H9 (cell line): ENCODE data around the gene TET2. TPM values are rescaled to one million over a fixed set of nuclear protein-coding genes. Genes with fewer than 3 reads are reported as not detected.

Experiments
- DNase-seq: peaks from one replicate; pipeline ENCODE4 v3.0.0-alpha.2; 2017
- H2AFZ ChIP-seq: one replicate; pipeline ENCODE4 v1.6.1; 2013; ENCODE audit warnings: mild to moderate bottlenecking, low read length, control low read depth, moderate library complexity
- H2AK5ac ChIP-seq: 2 replicates; pipeline ENCODE4 v1.6.1; 2013; ENCODE audit warnings: low read length, control low read depth, mixed read lengths; ENCODE audit not compliant: insufficient read length
- H2BK120ac ChIP-seq: one replicate; pipeline ENCODE4 v1.6.1; 2013; ENCODE audit warnings: low read depth, mild to moderate bottlenecking, low read length, control low read depth, inconsistent platforms; ENCODE audit not compliant: poor library complexity, severe bottlenecking
- H2BK12ac ChIP-seq: 2 replicates; pipeline ENCODE4 v1.6.1; 2013; ENCODE audit warnings: low read length, control low read depth, mixed read lengths, low read depth; ENCODE audit not compliant: insufficient read length
- H2BK15ac ChIP-seq: 2 replicates; pipeline ENCODE4 v1.6.1; 2013; ENCODE audit warnings: low read depth, low read length, control low read depth
- H2BK20ac ChIP-seq: one replicate; pipeline ENCODE4 v1.6.1; 2013; ENCODE audit warnings: low read depth, mild to moderate bottlenecking, low read length, control low read depth, inconsistent platforms; ENCODE audit not compliant: poor library complexity, severe bottlenecking
- H2BK5ac ChIP-seq: 2 replicates; pipeline ENCODE4 v1.6.1; 2013; ENCODE audit warnings: low read length, control low read depth, mixed read lengths; ENCODE audit not compliant: insufficient read length
- H3K14ac ChIP-seq: 2 replicates; pipeline ENCODE4 v1.6.1; 2013; ENCODE audit warnings: low read length, control low read depth; ENCODE audit not compliant: insufficient read depth
- H3K18ac ChIP-seq: 2 replicates; pipeline ENCODE4 v1.6.1; 2013; ENCODE audit warnings: low read depth, mild to moderate bottlenecking, mixed read lengths, low read length, control low read depth; ENCODE audit not compliant: insufficient read length
- H3K23ac ChIP-seq: 2 replicates; pipeline ENCODE4 v1.6.1; 2013; ENCODE audit warnings: low read length, control low read depth, mixed read lengths, low read depth; ENCODE audit not compliant: insufficient read length
- H3K23me2 ChIP-seq: 2 replicates; pipeline ENCODE4 v1.6.1; 2013; ENCODE audit warnings: low read depth, mild to moderate bottlenecking, mixed read lengths, low read length, control low read depth; ENCODE audit not compliant: insufficient read length, poor library complexity, severe bottlenecking
- H3K27ac ChIP-seq: 2 replicates; pipeline ENCODE4 v1.5.1; 2013; ENCODE audit warnings: low read length, control low read depth, mixed read lengths, low read depth; ENCODE audit not compliant: insufficient read length
- H3K27me3 ChIP-seq: 2 replicates; pipeline ENCODE4 v1.6.1; 2013; ENCODE audit warnings: low read length, control low read depth, inconsistent platforms; ENCODE audit not compliant: insufficient read depth
- H3K4ac ChIP-seq: 2 replicates; pipeline ENCODE4 v1.6.1; 2013; ENCODE audit warnings: low read depth, mild to moderate bottlenecking, control low read depth, inconsistent platforms, low read length, moderate library complexity
- H3K4me1 ChIP-seq: 2 replicates; pipeline ENCODE4 v1.6.1; 2013; ENCODE audit warnings: low read length, control low read depth, inconsistent platforms; ENCODE audit not compliant: insufficient read depth
- H3K4me2 ChIP-seq: 2 replicates; pipeline ENCODE4 v1.6.1; 2013; ENCODE audit warnings: low read length, control low read depth, mixed read lengths; ENCODE audit not compliant: insufficient read length, insufficient read depth
- H3K56ac ChIP-seq: 2 replicates; pipeline ENCODE4 v1.6.1; 2013; ENCODE audit warnings: low read depth, mild to moderate bottlenecking, mixed read lengths, low read length, control low read depth; ENCODE audit not compliant: insufficient read length
- H3K79me1 ChIP-seq: 2 replicates; pipeline ENCODE4 v1.6.1; 2013; ENCODE audit warnings: low read depth, mild to moderate bottlenecking, moderate library complexity, low read length, control low read depth, inconsistent platforms; ENCODE audit not compliant: insufficient read depth, poor library complexity, severe bottlenecking
- H3K79me2 ChIP-seq: 2 replicates; pipeline ENCODE4 v1.6.1; 2013; ENCODE audit warnings: low read length, control low read depth, inconsistent platforms; ENCODE audit not compliant: insufficient read depth
- H3K9ac ChIP-seq: 2 replicates; pipeline ENCODE4 v1.6.1; 2013; ENCODE audit warnings: low read length, control low read depth, mixed read lengths; ENCODE audit not compliant: insufficient read length; ENCODE audit errors: extremely low read depth
- H3K9me3 ChIP-seq: one replicate; pipeline ENCODE4 v1.6.1; 2013; ENCODE audit warnings: low read depth, low read length, inconsistent platforms; ENCODE audit not compliant: control insufficient read depth
- H3T11ph ChIP-seq: one replicate; pipeline ENCODE4 v1.6.1; 2013; ENCODE audit warnings: mild to moderate bottlenecking, low read length, control low read depth, inconsistent platforms
- H4K20me1 ChIP-seq: one replicate; pipeline ENCODE4 v1.6.1; 2013; ENCODE audit not compliant: control insufficient read depth, insufficient read length, insufficient read depth
- H4K5ac ChIP-seq: 2 replicates; pipeline ENCODE4 v1.6.1; 2013; ENCODE audit warnings: low read depth, mild to moderate bottlenecking, mixed read lengths, low read length, control low read depth; ENCODE audit not compliant: insufficient read length
- H4K8ac ChIP-seq: replicated peaks from 2 replicates; pipeline ENCODE4 v1.6.1; 2013; ENCODE audit warnings: low read length, control low read depth, mixed read lengths, low read depth; ENCODE audit not compliant: insufficient read length
- H4K91ac ChIP-seq: 2 replicates; pipeline ENCODE4 v1.6.1; 2013; ENCODE audit warnings: low read depth, mild to moderate bottlenecking, moderate library complexity, mixed read lengths, low read length, control low read depth; ENCODE audit not compliant: insufficient read length
- H3K27ac Mint-ChIP-seq, 3 experiments: 2 replicates in 2 of 3; 3 replicates in 1 of 3; pipeline ENCODE4 v1.8.0; 2020 to 2021; ENCODE audit warnings: mixed read lengths in 3 of 3, mild to moderate bottlenecking in 1 of 3, moderate library complexity in 1 of 3
- H3K27me3 Mint-ChIP-seq: 2 replicates; pipeline ENCODE4 v1.8.0; 2021; ENCODE audit warnings: low read depth, mild to moderate bottlenecking, moderate library complexity, mixed read lengths
- H3K36me3 Mint-ChIP-seq, 3 experiments: 2 replicates in 2 of 3; 3 replicates in 1 of 3; pipeline ENCODE4 v1.8.0; 2020 to 2021; ENCODE audit warnings: low read depth in 3 of 3, mixed read lengths in 3 of 3; ENCODE audit not compliant: insufficient read depth in 1 of 3
- H3K4me1 Mint-ChIP-seq, 2 experiments: 2 replicates each; pipeline ENCODE4 v1.8.0; 2020; ENCODE audit warnings: mixed read lengths in 2 of 2
- H3K4me3 Mint-ChIP-seq, 2 experiments: 2 replicates in 1 of 2; 3 replicates in 1 of 2; pipeline ENCODE4 v1.8.0; 2020 to 2021; ENCODE audit warnings: mild to moderate bottlenecking in 2 of 2, mixed read lengths in 2 of 2, moderate library complexity in 1 of 2
- H3K9me3 Mint-ChIP-seq, 2 experiments: 2 replicates in 1 of 2; 3 replicates in 1 of 2; pipeline ENCODE4 v1.8.0; 2020; ENCODE audit warnings: mild to moderate bottlenecking in 2 of 2, mixed read lengths in 2 of 2, moderate library complexity in 1 of 2
- WGBS: extraction: QIAGEN DNeasy Blood & Tissue Kit; methylation state at CpG from one replicate; pipeline ENCODE4 v1.1.7; 2013; ENCODE audit warnings: missing lambda C conversion rate, low lambda C conversion rate, mixed read lengths; ENCODE audit not compliant: insufficient read length; ENCODE audit errors: extremely low coverage; 5-methylcytosine and 5-hydroxymethylcytosine counted together
- total RNA-seq: library from RNA; stranded (reverse); gene quantifications from 2 replicates; pipeline ENCODE4 v1.2.1, GENCODE V29; 2021
- TF ChIP-seq, protein P1 (sequence below): fragments of 200-600 bp; sonication (generic); conservative IDR thresholded peaks from 3 replicates; pipeline ENCODE4 v1.8.0; 2021; ENCODE audit warnings: antibody characterized with exemption, mild to moderate bottlenecking

Gene TET2
- total RNA-seq, 1 experiment from 2014 or later: 3.1 TPM

GRCh38 chr4:105274504-105274903 is 127.8 kb downstream of the TET2 start:
- Histone ChIP-seq H3K18ac (no peak overlapping the region), H2BK5ac (no peak overlapping the region), H2BK15ac (no peak overlapping the region), H2BK120ac (no peak overlapping the region), H2AK5ac (no peak overlapping the region), H4K20me1 (no peaks in the 10 kb centered on the region), H3K27ac (no peak overlapping the region), H3K56ac (no peak overlapping the region), H3K4ac (no peak overlapping the region), H3K23ac (no peak overlapping the region), H2BK20ac (no peak overlapping the region), H3K79me1 (no peaks in the 10 kb centered on the region), H3K23me2 (no peaks in the 10 kb centered on the region), H3K9me3 (no peaks in the 10 kb centered on the region), H3K79me2 (no peaks in the 10 kb centered on the region), H4K8ac (no peak overlapping the region), H3T11ph (no peak overlapping the region), H3K9ac (no peak overlapping the region), H3K4me2 (no peak overlapping the region), H3K4me1 (no peaks in the 10 kb centered on the region), H4K91ac (no peak overlapping the region), H3K27me3 (no peaks in the 10 kb centered on the region), H4K5ac (no peak overlapping the region), H3K14ac (no peak overlapping the region), H2BK12ac (no peak overlapping the region), H2AFZ (no peak overlapping the region)
- H3K4me3 Mint-ChIP-seq: no peak overlapping the region
- peaks cover 5% of the 10 kb centered on the region in 2 experiments for H3K4me1 Mint-ChIP-seq
- no peak overlapping the region for H3K27ac Mint-ChIP-seq
- peaks cover 9 to 25% (median 14%) of the 10 kb centered on the region in 3 experiments for H3K36me3 Mint-ChIP-seq
- DNase-seq: no peak
- H3K27me3 Mint-ChIP-seq: no peaks in the 10 kb centered on the region
- no CpG with 5 or more reads among the region's 1 CpG for WGBS
- TF ChIP-seq, protein P1, sequence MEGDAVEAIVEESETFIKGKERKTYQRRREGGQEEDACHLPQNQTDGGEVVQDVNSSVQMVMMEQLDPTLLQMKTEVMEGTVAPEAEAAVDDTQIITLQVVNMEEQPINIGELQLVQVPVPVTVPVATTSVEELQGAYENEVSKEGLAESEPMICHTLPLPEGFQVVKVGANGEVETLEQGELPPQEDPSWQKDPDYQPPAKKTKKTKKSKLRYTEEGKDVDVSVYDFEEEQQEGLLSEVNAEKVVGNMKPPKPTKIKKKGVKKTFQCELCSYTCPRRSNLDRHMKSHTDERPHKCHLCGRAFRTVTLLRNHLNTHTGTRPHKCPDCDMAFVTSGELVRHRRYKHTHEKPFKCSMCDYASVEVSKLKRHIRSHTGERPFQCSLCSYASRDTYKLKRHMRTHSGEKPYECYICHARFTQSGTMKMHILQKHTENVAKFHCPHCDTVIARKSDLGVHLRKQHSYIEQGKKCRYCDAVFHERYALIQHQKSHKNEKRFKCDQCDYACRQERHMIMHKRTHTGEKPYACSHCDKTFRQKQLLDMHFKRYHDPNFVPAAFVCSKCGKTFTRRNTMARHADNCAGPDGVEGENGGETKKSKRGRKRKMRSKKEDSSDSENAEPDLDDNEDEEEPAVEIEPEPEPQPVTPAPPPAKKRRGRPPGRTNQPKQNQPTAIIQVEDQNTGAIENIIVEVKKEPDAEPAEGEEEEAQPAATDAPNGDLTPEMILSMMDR: no peak
- H3K9me3 Mint-ChIP-seq: no peaks in the 10 kb centered on the region; a peak in 1 of 5 replicates
